ENCODE results near the gene PSENEN.

PSENEN gene

DNA sequence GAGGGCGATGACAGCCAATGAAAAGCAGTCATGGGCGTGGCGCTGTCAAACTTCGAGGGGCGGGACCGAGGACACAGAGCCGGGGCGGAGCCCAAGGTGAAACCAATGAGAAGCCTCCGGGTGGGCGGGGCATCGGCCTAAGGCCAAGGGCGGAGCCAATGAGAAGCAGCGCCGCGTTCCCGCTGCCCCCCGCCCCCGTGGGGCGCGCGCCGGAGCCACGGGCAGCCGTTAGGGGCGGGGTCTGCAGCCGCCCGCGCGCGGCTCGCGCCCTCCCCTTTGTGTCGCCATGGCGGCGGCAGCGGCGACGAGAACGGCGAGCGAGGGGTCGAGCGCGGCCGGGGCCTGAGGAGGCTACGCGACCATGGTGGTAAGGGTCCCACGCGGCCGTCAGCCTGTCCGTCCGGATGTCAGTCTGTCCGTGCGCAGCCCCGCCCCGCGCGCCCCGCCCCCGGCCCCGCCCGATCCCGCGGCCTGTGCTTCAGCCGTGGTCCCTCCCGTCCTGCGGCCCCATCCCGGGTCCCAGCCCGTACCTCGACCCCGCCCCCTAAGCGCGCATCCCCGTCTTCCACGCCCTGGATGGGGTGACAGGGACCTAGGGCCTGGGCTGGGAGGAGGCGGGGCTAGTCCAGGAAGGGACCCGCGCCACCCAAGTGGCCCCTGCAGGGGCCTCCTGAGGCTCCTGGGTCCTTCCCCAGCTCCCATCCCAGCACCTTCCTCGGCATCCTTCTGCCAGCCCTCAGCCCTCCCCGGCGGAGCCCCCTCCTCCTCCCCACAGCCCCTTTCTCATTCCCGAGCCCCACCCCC lies 30.0 kb downstream of the PSENEN start, which contains the start of gene ARHGAP33:
TSS of gene ARHGAP33 (plus strand) at position 267 of the 804 bp plus-strand sequence. CDS start at position 362, 95 bp downstream.
- Histone ChIP-seq H3K27me3 (replicated peaks; ENCODE audit: control insufficient read depth, insufficient read depth, low read length) (no peaks in the 10 kb centered on the region), H3K36me3 (ENCODE audit: control insufficient read depth, insufficient read depth, low read length) (no peaks in the 10 kb centered on the region; the same call in 1 of the 2 replicates), H3K4me3 (replicated peaks; ENCODE audit: low read depth, low read length) (peak within 1 kb of the TSS; percentile 83)
- DNase-seq (ENCODE audit: extremely low read depth, insufficient read length) = peak; percentile 95
- TF ChIP-seq, protein P1, sequence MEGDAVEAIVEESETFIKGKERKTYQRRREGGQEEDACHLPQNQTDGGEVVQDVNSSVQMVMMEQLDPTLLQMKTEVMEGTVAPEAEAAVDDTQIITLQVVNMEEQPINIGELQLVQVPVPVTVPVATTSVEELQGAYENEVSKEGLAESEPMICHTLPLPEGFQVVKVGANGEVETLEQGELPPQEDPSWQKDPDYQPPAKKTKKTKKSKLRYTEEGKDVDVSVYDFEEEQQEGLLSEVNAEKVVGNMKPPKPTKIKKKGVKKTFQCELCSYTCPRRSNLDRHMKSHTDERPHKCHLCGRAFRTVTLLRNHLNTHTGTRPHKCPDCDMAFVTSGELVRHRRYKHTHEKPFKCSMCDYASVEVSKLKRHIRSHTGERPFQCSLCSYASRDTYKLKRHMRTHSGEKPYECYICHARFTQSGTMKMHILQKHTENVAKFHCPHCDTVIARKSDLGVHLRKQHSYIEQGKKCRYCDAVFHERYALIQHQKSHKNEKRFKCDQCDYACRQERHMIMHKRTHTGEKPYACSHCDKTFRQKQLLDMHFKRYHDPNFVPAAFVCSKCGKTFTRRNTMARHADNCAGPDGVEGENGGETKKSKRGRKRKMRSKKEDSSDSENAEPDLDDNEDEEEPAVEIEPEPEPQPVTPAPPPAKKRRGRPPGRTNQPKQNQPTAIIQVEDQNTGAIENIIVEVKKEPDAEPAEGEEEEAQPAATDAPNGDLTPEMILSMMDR (IDR thresholded peaks at IDR 0.05; ENCODE audit: insufficient read depth, low read length, poor library complexity, severe bottlenecking) = no peak

DNA sequence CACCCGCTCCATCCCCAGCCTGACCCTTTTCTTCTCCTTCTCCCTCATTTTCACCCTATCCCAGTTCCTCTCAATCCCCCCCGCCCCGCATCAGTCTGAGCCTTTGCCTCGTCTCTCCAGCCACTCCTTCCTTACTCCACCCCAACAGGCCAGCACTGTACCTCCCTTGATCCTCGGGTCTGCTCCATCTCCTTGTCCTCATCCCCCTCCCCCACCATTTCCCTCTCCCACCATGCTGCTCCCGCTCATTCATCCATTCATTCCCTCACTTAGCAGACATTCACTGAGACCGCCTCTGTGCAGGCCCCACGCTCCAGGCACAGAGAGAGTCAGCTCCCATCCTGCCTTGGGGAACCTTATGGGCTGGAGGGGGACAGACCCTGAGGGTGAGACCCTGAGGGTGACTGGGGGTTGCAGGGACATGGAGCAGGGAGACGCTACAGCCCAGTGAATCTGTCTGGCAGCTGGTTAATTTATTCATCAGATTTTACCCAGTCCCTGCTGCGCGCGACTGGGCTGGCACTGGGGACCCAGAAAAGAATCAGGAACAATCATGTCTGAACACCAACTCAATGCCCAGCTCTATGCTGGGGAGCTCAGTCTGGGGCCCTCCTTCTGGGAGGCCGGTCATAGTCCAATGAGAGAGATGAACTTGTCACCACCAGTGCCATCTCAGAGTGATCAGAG lies 30.8 kb downstream of the PSENEN start:
- no peak for DNase-seq (ENCODE audit: extremely low read depth, insufficient read length)
- H3K27me3 ChIP-seq (replicated peaks; ENCODE audit: control insufficient read depth, insufficient read depth, low read length) = no peaks in the 10 kb centered on the region
- H3K4me3 ChIP-seq (replicated peaks; ENCODE audit: low read depth, low read length) = peak overlapping the region; percentile 83
- TF ChIP-seq, protein P1 (IDR thresholded peaks at IDR 0.05; ENCODE audit: insufficient read depth, low read length, poor library complexity, severe bottlenecking) = no peak
- no peaks in the 10 kb centered on the region; the same call in 1 of the 2 replicates for H3K36me3 ChIP-seq (ENCODE audit: control insufficient read depth, insufficient read depth, low read length)

DNA sequence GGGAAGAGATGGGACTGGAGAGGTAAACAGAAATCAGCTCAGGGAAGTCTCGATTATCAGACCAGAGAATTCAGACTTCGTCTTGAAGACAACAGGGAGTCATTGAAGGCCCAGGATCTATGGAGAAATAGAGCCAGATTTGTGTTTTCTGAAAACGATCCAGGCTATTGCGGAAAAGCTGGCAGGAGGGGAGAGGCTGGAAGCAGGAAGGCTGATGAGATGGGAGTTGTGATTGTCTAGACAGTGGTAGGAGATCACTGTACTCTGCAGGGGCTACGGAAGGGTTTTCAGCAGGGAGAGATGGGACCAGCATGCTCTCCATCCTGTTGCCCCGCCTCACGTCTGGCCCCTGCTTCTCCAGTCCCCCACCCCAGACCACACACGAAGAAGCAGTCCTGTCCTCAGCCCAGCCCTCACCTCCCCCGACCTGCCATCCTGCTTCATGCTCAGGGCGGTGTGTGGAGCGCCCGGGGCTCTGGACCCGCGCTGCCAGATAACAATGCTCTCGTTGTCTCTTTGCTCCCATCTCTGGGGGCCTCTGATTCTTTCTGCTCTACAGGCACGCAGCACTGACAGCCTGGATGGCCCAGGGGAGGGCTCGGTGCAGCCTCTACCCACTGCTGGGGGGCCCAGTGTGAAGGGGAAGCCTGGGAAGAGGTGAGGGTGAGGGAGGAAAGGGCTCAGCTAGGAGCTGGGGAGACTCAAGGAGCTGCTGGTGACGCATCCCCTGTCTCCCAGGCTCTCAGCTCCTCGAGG lies 31.8 kb downstream of the PSENEN start:
- TF ChIP-seq, protein P1 (IDR thresholded peaks at IDR 0.05; ENCODE audit: insufficient read depth, low read length, poor library complexity, severe bottlenecking) = no peak
- Histone ChIP-seq H3K4me3 (replicated peaks; ENCODE audit: low read depth, low read length) (no peak overlapping the region), H3K36me3 (ENCODE audit: control insufficient read depth, insufficient read depth, low read length) (no peaks in the 10 kb centered on the region; the same call in 1 of the 2 replicates), H3K27me3 (replicated peaks; ENCODE audit: control insufficient read depth, insufficient read depth, low read length) (no peaks in the 10 kb centered on the region)
- no peak for DNase-seq (ENCODE audit: extremely low read depth, insufficient read length)

DNA sequence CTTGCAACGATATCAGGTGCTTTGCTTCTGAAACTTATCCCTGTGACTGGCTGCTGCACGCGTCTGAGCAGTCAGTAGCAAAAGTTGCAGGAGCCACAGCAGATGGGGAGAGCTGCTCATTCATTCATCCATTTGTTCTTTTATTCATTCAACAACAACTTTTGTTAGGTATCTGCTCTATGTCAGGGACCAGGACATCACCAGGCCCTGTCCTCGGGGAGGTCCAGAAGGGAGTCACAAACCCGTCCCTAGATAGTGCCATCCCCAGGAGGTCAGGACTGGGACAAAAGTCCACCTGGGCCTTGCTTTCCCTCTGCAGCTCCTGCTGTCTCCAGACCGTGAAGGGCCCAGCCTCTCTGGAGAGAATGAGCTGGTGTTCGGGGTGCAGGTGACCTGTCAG lies 32.5 kb downstream of the PSENEN start:
- Histone ChIP-seq H3K36me3 (ENCODE audit: control insufficient read depth, insufficient read depth, low read length) (no peaks in the 10 kb centered on the region; the same call in 1 of the 2 replicates), H3K27me3 (replicated peaks; ENCODE audit: control insufficient read depth, insufficient read depth, low read length) (no peaks in the 10 kb centered on the region), H3K4me3 (replicated peaks; ENCODE audit: low read depth, low read length) (no peak overlapping the region)
- no peak for DNase-seq (ENCODE audit: extremely low read depth, insufficient read length)
- TF ChIP-seq, protein P1 (IDR thresholded peaks at IDR 0.05; ENCODE audit: insufficient read depth, low read length, poor library complexity, severe bottlenecking) = no peak

DNA sequence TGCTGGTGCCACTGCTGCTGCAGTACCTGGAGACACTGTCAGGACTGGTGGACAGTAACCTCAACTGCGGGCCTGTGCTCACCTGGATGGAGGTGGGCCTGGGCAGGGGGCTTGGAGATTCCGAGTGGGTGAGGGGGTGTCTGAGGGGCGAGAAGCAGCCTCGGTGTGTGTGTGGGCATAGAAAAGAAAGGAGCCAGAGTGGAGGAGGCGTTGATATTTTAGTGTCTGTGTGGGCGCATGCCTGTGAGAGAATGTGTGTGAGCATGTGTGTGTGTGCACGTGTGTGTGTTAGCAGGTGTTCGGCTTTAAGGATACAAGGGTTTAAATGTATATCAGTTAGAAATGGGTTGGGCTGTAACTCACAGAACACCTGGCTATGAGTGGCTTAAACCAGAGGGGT lies 33.6 kb downstream of the PSENEN start:
- TF ChIP-seq, protein P1 (IDR thresholded peaks at IDR 0.05; ENCODE audit: insufficient read depth, low read length, poor library complexity, severe bottlenecking) = no peak

More for the DNA sequence above, 33.6 kb downstream of the PSENEN start:
- H3K27me3 ChIP-seq (replicated peaks; ENCODE audit: control insufficient read depth, insufficient read depth, low read length) = no peaks in the 10 kb centered on the region
- no peaks in the 10 kb centered on the region; the same call in 1 of the 2 replicates for H3K36me3 ChIP-seq (ENCODE audit: control insufficient read depth, insufficient read depth, low read length)
- no peak overlapping the region for H3K4me3 ChIP-seq (replicated peaks; ENCODE audit: low read depth, low read length)
- no peak for DNase-seq (ENCODE audit: extremely low read depth, insufficient read length)
